ENCODE data around the gene CTXN2.

The CTXN2 gene

GRCh38 chr15:48222627-48223026 is 31.2 kb downstream of the CTXN2 start:
- TF ChIP-seq CTCF (IDR thresholded peaks at IDR 0.05; ENCODE audit: low read depth, low read length): no peak
- DNase-seq: no peak
- Histone ChIP-seq H3K4me3 (ENCODE audit: low read depth, low read length) (no peak overlapping the region), H3K27me3 (ENCODE audit: insufficient read depth, low read depth, severe bottlenecking) (no peaks in the 10 kb centered on the region), H3K9me3 (ENCODE audit: severe bottlenecking) (no peaks in the 10 kb centered on the region), H3K27ac (no peak overlapping the region), H3K36me3 (no peaks in the 10 kb centered on the region)

- Histone ChIP-seq H3K9me3 (ENCODE audit: severe bottlenecking) (no peaks in the 10 kb centered on the region), H3K36me3 (no peaks in the 10 kb centered on the region), H3K27ac (no peak overlapping the region), H3K27me3 (ENCODE audit: insufficient read depth, low read depth, severe bottlenecking) (no peaks in the 10 kb centered on the region), H3K4me3 (ENCODE audit: low read depth, low read length) (no peak overlapping the region)
- DNase-seq: no peak
- TF ChIP-seq CTCF (IDR thresholded peaks at IDR 0.05; ENCODE audit: low read depth, low read length): no peak
These were observed 34.3 kb downstream of the CTXN2 start for GRCh38 chr15:48225771-48226170.

GRCh38 chr15:48230498-48230897 is 39.0 kb downstream of the CTXN2 start:
- TF ChIP-seq CTCF (IDR thresholded peaks at IDR 0.05; ENCODE audit: low read depth, low read length): no peak

GRCh38 chr15:48233246-48233645 is 41.8 kb downstream of the CTXN2 start:
- H3K9me3 ChIP-seq (ENCODE audit: severe bottlenecking): no peaks in the 10 kb centered on the region
- H3K4me3 ChIP-seq (ENCODE audit: low read depth, low read length): no peak overlapping the region
- no peak overlapping the region for H3K27ac ChIP-seq
- TF ChIP-seq CTCF (IDR thresholded peaks at IDR 0.05; ENCODE audit: low read depth, low read length): no peak
- no peak for DNase-seq
- no peaks in the 10 kb centered on the region for H3K27me3 ChIP-seq (ENCODE audit: insufficient read depth, low read depth, severe bottlenecking)
- no peaks in the 10 kb centered on the region for H3K36me3 ChIP-seq

More at GRCh38 chr15:48230498-48230897, 39.0 kb downstream of the CTXN2 start:
- Histone ChIP-seq H3K27ac (no peak overlapping the region), H3K36me3 (no peaks in the 10 kb centered on the region), H3K4me3 (ENCODE audit: low read depth, low read length) (no peak overlapping the region), H3K9me3 (ENCODE audit: severe bottlenecking) (no peaks in the 10 kb centered on the region), H3K27me3 (ENCODE audit: insufficient read depth, low read depth, severe bottlenecking) (no peaks in the 10 kb centered on the region)
- no peak for DNase-seq

- no peak for TF ChIP-seq CTCF (IDR thresholded peaks at IDR 0.05; ENCODE audit: low read depth, low read length)
- no peak for DNase-seq
- Histone ChIP-seq H3K4me3 (ENCODE audit: low read depth, low read length) (no peak overlapping the region), H3K36me3 (no peaks in the 10 kb centered on the region), H3K27me3 (ENCODE audit: insufficient read depth, low read depth, severe bottlenecking) (no peaks in the 10 kb centered on the region), H3K9me3 (ENCODE audit: severe bottlenecking) (no peaks in the 10 kb centered on the region), H3K27ac (no peak overlapping the region)
These were observed 47.9 kb downstream of the CTXN2 start for GRCh38 chr15:48239334-48239733.

GRCh38 chr15:48242015-48242414 is 50.5 kb downstream of the CTXN2 start:
- no peak for DNase-seq
- Histone ChIP-seq H3K4me3 (ENCODE audit: low read depth, low read length) (no peak overlapping the region), H3K27me3 (ENCODE audit: insufficient read depth, low read depth, severe bottlenecking) (no peaks in the 10 kb centered on the region), H3K27ac (no peak overlapping the region), H3K9me3 (ENCODE audit: severe bottlenecking) (no peaks in the 10 kb centered on the region), H3K36me3 (no peaks in the 10 kb centered on the region)
- TF ChIP-seq CTCF (IDR thresholded peaks at IDR 0.05; ENCODE audit: low read depth, low read length): no peak

All from WERI-Rb-1 (cell line).